K562 (cell line): ENCODE results near the gene ASIC3. TPM values are rescaled to one million over a fixed set of nuclear protein-coding genes. Genes with fewer than 3 reads are reported as not detected.

Experiments used
- ESRRA ChIP-seq: fragments of 450-650 bp; IDR thresholded peaks from 2 replicates; pipeline ENCODE4 v1.6.1; 2014; ENCODE audit warnings: low read depth, mild to moderate bottlenecking, moderate library complexity, borderline replicate concordance
- KAT2B ChIP-seq: IDR thresholded peaks from one replicate; pipeline ENCODE4 v1.6.1; 2012; ENCODE audit warnings: low read depth, mild to moderate bottlenecking, control low read depth, inconsistent platforms, low read length, moderate library complexity
- NKRF ChIP-seq: fragments of 450-650 bp; IDR thresholded peaks from 2 replicates; pipeline ENCODE4 v1.6.1; 2016; ENCODE audit warnings: borderline replicate concordance
- NUFIP1 ChIP-seq: fragments of 450-650 bp; IDR thresholded peaks from 2 replicates; pipeline ENCODE4 v1.6.1; 2018; ENCODE audit not compliant: partially characterized antibody
- PHF20 ChIP-seq: fragments of 450-650 bp; IDR thresholded peaks from 2 replicates; pipeline ENCODE4 v1.6.1; 2018; ENCODE audit not compliant: partially characterized antibody
- RAD51 ChIP-seq: fragments of 450-650 bp; IDR thresholded peaks from 2 replicates; pipeline ENCODE4 v1.7.1; 2016; ENCODE audit warnings: low read depth, mild to moderate bottlenecking, borderline replicate concordance
- ZBED1 ChIP-seq: IDR thresholded peaks from 2 replicates; pipeline ENCODE4 v1.6.1; 2014
- ZFP30 ChIP-seq: fragments of 250-450 bp; sonication (Bioruptor Pico); IDR thresholded peaks from 2 replicates; pipeline ENCODE4 v1.8.0; 2022; ENCODE audit warnings: moderate library complexity, mild to moderate bottlenecking, inconsistent platforms, borderline replicate concordance
- ZNF318 ChIP-seq, 2 experiments: fragments of 450-650 bp; IDR thresholded peaks; 2 replicates each; pipeline ENCODE4 v1.6.1; 2016; ENCODE audit warnings: mild to moderate bottlenecking in 2 of 2, borderline replicate concordance in 1 of 2, low read depth in 1 of 2, moderate library complexity in 1 of 2
- polyA plus RNA-seq, 8 experiments: library from polyadenylated mRNA; depleted of rRNA in 4 of 8; stranded (reverse) in 5 of 8; unstranded in 3 of 8; fragments of >200 nt; fragmentation: Nextera tagmentation in 2 of 8; fragmentation: Illumina TruSeq in 1 of 8; extraction: Ambion mirVana in 2 of 8; extraction: Trizol in 1 of 8; gene quantifications; 2 replicates each; pipeline versions ENCODE4 v1.2.1 to v1.2.3, GENCODE V29; 2011 to 2014; ENCODE audit warnings: inconsistent platforms in 1 of 8, missing spikeins in 1 of 8
- total RNA-seq, 7 experiments: library from RNA; depleted of rRNA in 6 of 7; stranded (reverse); fragments of >200 nt in 6 of 7; fragmentation: Illumina TruSeq in 2 of 7; extraction: Trizol in 2 of 7; gene quantifications; 2 replicates each; pipeline versions ENCODE4 v1.2.1 to v1.2.3, GENCODE V29; 2011 to 2021; ENCODE audit warnings: low replicate concordance in 1 of 7
- TF ChIP-seq, protein P1 (sequence below): fragments of 450-650 bp; formaldehyde crosslinking; IDR thresholded peaks from 2 replicates; pipeline ENCODE4 v1.4.0; 2020; ENCODE audit warnings: mild to moderate bottlenecking, moderate library complexity
- TF ChIP-seq, protein P2 (sequence below): fragments of 250-450 bp; sonication (Bioruptor Pico); IDR thresholded peaks from 2 replicates; pipeline ENCODE4 v1.4.0; 2020; ENCODE audit warnings: mild to moderate bottlenecking, moderate library complexity, borderline replicate concordance

ASIC3 gene
- total and polyA plus RNA-seq, 9 of the 15 experiments (the other 6 are each of a cell fraction or from before 2014, with no cell fraction given), result 0.11 to 5.0 (median 0.87) TPM

DNA sequence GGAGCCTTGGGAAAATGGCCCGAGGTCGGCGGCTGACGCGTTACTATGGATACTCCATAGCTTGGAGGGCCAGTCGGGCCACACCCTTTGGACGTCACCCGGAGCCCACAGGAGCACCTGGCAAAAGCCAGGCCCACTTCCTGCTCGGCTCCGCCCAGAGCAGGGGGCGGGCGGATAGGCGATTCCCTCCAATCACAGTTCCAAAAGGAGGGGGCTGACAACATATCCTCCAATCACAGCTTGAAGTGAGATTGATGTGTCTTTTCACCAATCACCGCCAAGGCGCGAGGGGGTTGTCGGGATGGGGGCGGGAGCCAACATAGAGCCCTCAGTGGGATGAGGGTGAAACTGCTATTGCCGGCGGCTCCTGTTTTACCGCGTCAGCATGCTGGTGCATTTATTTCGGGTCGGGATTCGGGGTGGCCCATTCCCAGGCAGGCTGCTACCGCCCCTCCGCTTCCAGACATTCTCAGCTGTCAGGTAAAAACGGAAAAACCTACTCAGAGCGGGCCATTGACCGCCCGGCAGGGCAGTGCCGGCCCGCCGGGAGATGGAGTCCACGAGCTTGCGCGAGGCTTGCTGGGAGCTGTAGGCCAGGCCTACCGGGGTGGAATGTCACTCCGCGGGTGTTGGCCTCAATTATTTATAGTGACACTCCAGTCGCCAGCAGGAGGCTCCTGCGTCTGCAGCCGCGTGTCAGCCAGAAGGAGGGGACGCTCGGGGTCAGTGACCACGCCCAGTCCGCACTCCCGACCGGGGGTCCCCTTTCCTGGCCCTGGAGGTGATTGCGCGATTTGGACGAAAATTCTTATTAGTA, 20.0 kb upstream of the ASIC3 start, which contains the start of gene ABCB8 (continued):
- TF ChIP-seq NKRF, result peak; percentile 86
- no peak for TF ChIP-seq ZFP30
- TF ChIP-seq PHF20, result no peak
- TF ChIP-seq ZBED1, result peak; percentile 46; the same call in 1 of the 2 replicates
- TF ChIP-seq RAD51, result no peak
- peak; percentile 18 for TF ChIP-seq KAT2B
- no peak for TF ChIP-seq NUFIP1
- TF ChIP-seq ESRRA, result peak; percentile 76
- no peak; a peak in 1 of 4 replicates for TF ChIP-seq ZNF318 (IDR thresholded peaks at IDR 0.05; ENCODE audit: borderline replicate concordance in 1 of 2, low read depth in 1 of 2)
- TF ChIP-seq, protein P1, sequence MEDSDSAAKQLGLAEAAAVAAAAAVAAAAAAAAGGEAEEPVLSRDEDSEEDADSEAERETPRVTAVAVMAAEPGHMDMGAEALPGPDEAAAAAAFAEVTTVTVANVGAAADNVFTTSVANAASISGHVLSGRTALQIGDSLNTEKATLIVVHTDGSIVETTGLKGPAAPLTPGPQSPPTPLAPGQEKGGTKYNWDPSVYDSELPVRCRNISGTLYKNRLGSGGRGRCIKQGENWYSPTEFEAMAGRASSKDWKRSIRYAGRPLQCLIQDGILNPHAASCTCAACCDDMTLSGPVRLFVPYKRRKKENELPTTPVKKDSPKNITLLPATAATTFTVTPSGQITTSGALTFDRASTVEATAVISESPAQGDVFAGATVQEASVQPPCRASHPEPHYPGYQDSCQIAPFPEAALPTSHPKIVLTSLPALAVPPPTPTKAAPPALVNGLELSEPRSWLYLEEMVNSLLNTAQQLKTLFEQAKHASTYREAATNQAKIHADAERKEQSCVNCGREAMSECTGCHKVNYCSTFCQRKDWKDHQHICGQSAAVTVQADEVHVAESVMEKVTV (CRISPR knock-in tag), result peak; percentile 78; the same call in 1 of the 2 replicates
- TF ChIP-seq, protein P2, sequence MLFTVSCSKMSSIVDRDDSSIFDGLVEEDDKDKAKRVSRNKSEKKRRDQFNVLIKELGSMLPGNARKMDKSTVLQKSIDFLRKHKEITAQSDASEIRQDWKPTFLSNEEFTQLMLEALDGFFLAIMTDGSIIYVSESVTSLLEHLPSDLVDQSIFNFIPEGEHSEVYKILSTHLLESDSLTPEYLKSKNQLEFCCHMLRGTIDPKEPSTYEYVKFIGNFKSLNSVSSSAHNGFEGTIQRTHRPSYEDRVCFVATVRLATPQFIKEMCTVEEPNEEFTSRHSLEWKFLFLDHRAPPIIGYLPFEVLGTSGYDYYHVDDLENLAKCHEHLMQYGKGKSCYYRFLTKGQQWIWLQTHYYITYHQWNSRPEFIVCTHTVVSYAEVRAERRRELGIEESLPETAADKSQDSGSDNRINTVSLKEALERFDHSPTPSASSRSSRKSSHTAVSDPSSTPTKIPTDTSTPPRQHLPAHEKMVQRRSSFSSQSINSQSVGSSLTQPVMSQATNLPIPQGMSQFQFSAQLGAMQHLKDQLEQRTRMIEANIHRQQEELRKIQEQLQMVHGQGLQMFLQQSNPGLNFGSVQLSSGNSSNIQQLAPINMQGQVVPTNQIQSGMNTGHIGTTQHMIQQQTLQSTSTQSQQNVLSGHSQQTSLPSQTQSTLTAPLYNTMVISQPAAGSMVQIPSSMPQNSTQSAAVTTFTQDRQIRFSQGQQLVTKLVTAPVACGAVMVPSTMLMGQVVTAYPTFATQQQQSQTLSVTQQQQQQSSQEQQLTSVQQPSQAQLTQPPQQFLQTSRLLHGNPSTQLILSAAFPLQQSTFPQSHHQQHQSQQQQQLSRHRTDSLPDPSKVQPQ (CRISPR knock-in tag), result no peak
